ENCODE measurements around the gene AURKB. TPM values are rescaled to one million over a fixed set of nuclear protein-coding genes. Genes with fewer than 3 reads are reported as not detected.

The AURKB gene
- total and polyA plus RNA-seq, 2 of the 13 experiments (the other 11 are each of a cell fraction or from before 2014, with no cell fraction given) = 29.5 to 75.3 TPM

DNA sequence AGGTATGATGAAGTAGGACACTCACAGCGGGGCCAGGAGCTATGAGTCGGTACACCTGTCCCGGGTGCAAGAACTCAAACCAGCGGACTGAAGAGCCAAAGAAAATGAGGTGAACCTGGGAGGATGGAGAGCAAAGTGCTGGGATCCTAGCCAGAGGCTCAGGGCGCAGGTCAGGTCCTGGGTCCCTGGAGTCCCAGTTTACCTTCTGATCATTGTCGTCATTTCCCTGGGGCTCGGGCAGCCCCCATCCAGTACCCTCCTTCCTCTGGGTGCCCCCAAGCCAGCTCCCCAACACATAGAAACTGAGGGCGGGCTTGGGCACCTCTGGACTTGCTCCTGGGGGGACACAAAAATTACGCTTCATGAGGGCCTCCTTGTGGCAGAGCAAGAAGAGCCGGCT lies 21.3 kb upstream of the AURKB start:
- Histone ChIP-seq H3K79me2 (ENCODE audit: insufficient read depth, low read length) (no peaks in the 10 kb centered on the region), H4K20me1 (ENCODE audit: insufficient read depth, low read length) (no peaks in the 10 kb centered on the region), H3K9me3 (ENCODE audit: low read length) (no peaks in the 10 kb centered on the region), H3K27ac (ENCODE audit: extremely low read length, insufficient read depth, low read length) (no peak overlapping the region), H3K9ac (ENCODE audit: insufficient read depth, low read depth, low read length) (no peak overlapping the region), H3K4me1 (ENCODE audit: insufficient read depth, low read length) (no peaks in the 10 kb centered on the region), H3K27me3 (ENCODE audit: control insufficient read depth in 1 of 2, insufficient read depth in 2 of 2, low read length in 2 of 2) (no peaks in the 10 kb centered on the region), H3K36me3 (replicated peaks in 1 of 2; ENCODE audit: control insufficient read depth in 1 of 2, insufficient read depth in 2 of 2, low read length in 2 of 2) (peaks cover 47 to 95% of the 10 kb centered on the region in 2 experiments), H3K4me3 (replicated peaks in 1 of 3; ENCODE audit: insufficient read depth in 1 of 3, low read depth in 2 of 3, low read length in 3 of 3) (no peak overlapping the region), H3K4me2 (ENCODE audit: low read depth, low read length) (no peak overlapping the region), H2AFZ (ENCODE audit: low read length) (no peak overlapping the region)
- in situ Hi-C loops (cut with HindIII; ENCODE audit: extremely low pct_ligation_motif_present, low pct_unique_long_range_greater_than_20kb) = no loop called here
- BruUV-seq (replicated peaks) = no TSS peak
- WGBS (ENCODE audit: low lambda C conversion rate) = 97% methylated on average over 10 of the region's 10 CpGs
- DNase-seq (ENCODE audit: low spot score) (no peak), ATAC-seq (no peak), FAIRE-seq (no peak)
- intact Hi-C loops (cut with micrococcal nuclease; ENCODE audit: unreplicated experiment) = no loop called here
- ChIA-PET CTCF (ENCODE audit: low intra/inter-chr PET ratio, low total read pairs) (no interaction called here), POLR2A (no interaction called here)
- TF ChIP-seq, protein P1, sequence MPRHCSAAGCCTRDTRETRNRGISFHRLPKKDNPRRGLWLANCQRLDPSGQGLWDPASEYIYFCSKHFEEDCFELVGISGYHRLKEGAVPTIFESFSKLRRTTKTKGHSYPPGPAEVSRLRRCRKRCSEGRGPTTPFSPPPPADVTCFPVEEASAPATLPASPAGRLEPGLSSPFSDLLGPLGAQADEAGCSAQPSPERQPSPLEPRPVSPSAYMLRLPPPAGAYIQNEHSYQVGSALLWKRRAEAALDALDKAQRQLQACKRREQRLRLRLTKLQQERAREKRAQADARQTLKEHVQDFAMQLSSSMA (CRISPR knock-in tag; IDR thresholded peaks at IDR 0.05) = no peak
- no peak for TF ChIP-seq ZNF20 (CRISPR knock-in tag; IDR thresholded peaks at IDR 0.05)
- TF ChIP-seq, protein P2, sequence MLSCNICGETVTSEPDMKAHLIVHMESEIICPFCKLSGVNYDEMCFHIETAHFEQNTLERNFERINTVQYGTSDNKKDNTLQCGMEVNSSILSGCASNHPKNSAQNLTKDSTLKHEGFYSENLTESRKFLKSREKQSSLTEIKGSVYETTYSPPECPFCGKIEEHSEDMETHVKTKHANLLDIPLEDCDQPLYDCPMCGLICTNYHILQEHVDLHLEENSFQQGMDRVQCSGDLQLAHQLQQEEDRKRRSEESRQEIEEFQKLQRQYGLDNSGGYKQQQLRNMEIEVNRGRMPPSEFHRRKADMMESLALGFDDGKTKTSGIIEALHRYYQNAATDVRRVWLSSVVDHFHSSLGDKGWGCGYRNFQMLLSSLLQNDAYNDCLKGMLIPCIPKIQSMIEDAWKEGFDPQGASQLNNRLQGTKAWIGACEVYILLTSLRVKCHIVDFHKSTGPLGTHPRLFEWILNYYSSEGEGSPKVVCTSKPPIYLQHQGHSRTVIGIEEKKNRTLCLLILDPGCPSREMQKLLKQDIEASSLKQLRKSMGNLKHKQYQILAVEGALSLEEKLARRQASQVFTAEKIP (CRISPR knock-in tag; IDR thresholded peaks at IDR 0.05; ENCODE audit: borderline replicate concordance) = no peak
- TF ChIP-seq ZNF709 (CRISPR knock-in tag; IDR thresholded peaks at IDR 0.05) = no peak
- no peak for TF ChIP-seq CENPX (CRISPR knock-in tag; IDR thresholded peaks at IDR 0.05)
- TF ChIP-seq HNRNPL (IDR thresholded peaks at IDR 0.05; ENCODE audit: low read depth, low read length) = no peak
- no peak for TF ChIP-seq ZNF207 (IDR thresholded peaks at IDR 0.05; ENCODE audit: borderline replicate concordance)
- TF ChIP-seq NCOA2 (CRISPR knock-in tag; IDR thresholded peaks at IDR 0.05) = no peak
- TF ChIP-seq, protein P3, sequence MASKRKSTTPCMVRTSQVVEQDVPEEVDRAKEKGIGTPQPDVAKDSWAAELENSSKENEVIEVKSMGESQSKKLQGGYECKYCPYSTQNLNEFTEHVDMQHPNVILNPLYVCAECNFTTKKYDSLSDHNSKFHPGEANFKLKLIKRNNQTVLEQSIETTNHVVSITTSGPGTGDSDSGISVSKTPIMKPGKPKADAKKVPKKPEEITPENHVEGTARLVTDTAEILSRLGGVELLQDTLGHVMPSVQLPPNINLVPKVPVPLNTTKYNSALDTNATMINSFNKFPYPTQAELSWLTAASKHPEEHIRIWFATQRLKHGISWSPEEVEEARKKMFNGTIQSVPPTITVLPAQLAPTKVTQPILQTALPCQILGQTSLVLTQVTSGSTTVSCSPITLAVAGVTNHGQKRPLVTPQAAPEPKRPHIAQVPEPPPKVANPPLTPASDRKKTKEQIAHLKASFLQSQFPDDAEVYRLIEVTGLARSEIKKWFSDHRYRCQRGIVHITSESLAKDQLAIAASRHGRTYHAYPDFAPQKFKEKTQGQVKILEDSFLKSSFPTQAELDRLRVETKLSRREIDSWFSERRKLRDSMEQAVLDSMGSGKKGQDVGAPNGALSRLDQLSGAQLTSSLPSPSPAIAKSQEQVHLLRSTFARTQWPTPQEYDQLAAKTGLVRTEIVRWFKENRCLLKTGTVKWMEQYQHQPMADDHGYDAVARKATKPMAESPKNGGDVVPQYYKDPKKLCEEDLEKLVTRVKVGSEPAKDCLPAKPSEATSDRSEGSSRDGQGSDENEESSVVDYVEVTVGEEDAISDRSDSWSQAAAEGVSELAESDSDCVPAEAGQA (IDR thresholded peaks at IDR 0.05; ENCODE audit: low read depth) = no peak
- TF ChIP-seq, protein P3 (CRISPR knock-in tag; IDR thresholded peaks at IDR 0.05; ENCODE audit: borderline replicate concordance) = no peak
- no peak for TF ChIP-seq ZBTB38 (CRISPR knock-in tag; IDR thresholded peaks at IDR 0.05)
- TF ChIP-seq NFKB2 (CRISPR knock-in tag; IDR thresholded peaks at IDR 0.05; ENCODE audit: borderline replicate concordance) = no peak
- TF ChIP-seq TAF15 (IDR thresholded peaks at IDR 0.05; ENCODE audit: low read depth, low read length, poor library complexity, severe bottlenecking) = no peak
- TF ChIP-seq POGZ (CRISPR knock-in tag; IDR thresholded peaks at IDR 0.05) = no peak
- no peak for TF ChIP-seq CCDC6 (CRISPR knock-in tag; IDR thresholded peaks at IDR 0.05)
- no peak for TF ChIP-seq CHD4 (IDR thresholded peaks at IDR 0.05; ENCODE audit: borderline replicate concordance, low read length)

Measured in HepG2 (cell line).